Measurements from ENCODE around the gene ASCC1. TPM values are rescaled to one million over a fixed set of nuclear protein-coding genes. Genes with fewer than 3 reads are reported as not detected.

ASCC1 gene
- total and polyA plus RNA-seq, 2 donors (not counting 1 experiment from before 2014, with no cell fraction given) = 17.9 to 28.1 TPM

- Mint-ChIP-seq H3K4me1 (peaks cover 69% of the 10 kb centered on the region), H3K9me3 (ENCODE audit: insufficient read depth) (no peaks in the 10 kb centered on the region), H3K4me3 (peak overlapping the region; percentile 97), H3K27me3 (no peaks in the 10 kb centered on the region), H3K27ac (peak overlapping the region; percentile 93)
- TF ChIP-seq CTCF (IDR thresholded peaks at IDR 0.05) (no peak), EZH2 (IDR thresholded peaks at IDR 0.05; ENCODE audit: borderline replicate concordance, insufficient read depth, low read depth, low read length, poor library complexity, severe bottlenecking) (no peak)
- WGBS (ENCODE audit: insufficient coverage) = no CpG with 5 or more reads among the region's 1 CpG
- ATAC-seq (ENCODE audit: low read depth) (no peak), DNase-seq (no peak)
- H3K4me1 ChIP-seq (ENCODE audit: control insufficient read depth in 2 of 2, insufficient read depth in 2 of 2, low read length in 2 of 2) = peaks cover 25 to 55% of the 10 kb centered on the region in 2 donors
- peak overlapping the region; percentile 93 for H3K4me2 ChIP-seq (replicated peaks; ENCODE audit: low read depth, low read length, poor library complexity, severe bottlenecking)
- no peak overlapping the region for H3K9ac ChIP-seq (ENCODE audit: low read length)
- no peaks in the 10 kb centered on the region for H3K9me3 ChIP-seq (ENCODE audit: control extremely low read depth in 1 of 3, control insufficient read depth in 2 of 3, insufficient read depth in 1 of 3, low read length in 2 of 3)
- CTCF ChIA-PET = interaction anchor here (0.9 kb wide), 1 partner anchor 37 kb away, joined by 3 read pairs; no protein-coding TSS in a partner anchor
- H3K27me3 ChIP-seq (replicated peaks in 1 of 4; ENCODE audit: control extremely low read depth in 1 of 4, control insufficient read depth in 3 of 4, insufficient read depth in 4 of 4, low read length in 3 of 4) = no peaks in the 10 kb centered on the region
- no peak overlapping the region for H3K4me3 ChIP-seq (ENCODE audit: control extremely low read depth in 1 of 5, extremely low read depth in 1 of 5, insufficient read depth in 1 of 5, low read depth in 2 of 5, low read length in 4 of 5)
- peaks cover 0 to 30% of the 10 kb centered on the region in 2 experiments for H3K36me3 ChIP-seq (replicated peaks in 1 of 2; ENCODE audit: control extremely low read depth in 1 of 2, control insufficient read depth in 1 of 2, extremely low read depth in 1 of 2, insufficient read depth in 2 of 2, low read length in 1 of 2)
- no peak overlapping the region for H2AFZ ChIP-seq (ENCODE audit: insufficient read depth, low read depth, low read length, poor library complexity, severe bottlenecking)
- intact Hi-C loops (cut with micrococcal nuclease) = loop anchor here (5.0 kb wide), 4 partner anchors 41 to 251 kb away; no protein-coding TSS in a partner anchor
- peaks cover 81% of the 10 kb centered on the region for H3K79me2 ChIP-seq (ENCODE audit: control insufficient read depth, insufficient read depth, low read length)
- peak overlapping the region; percentile 92 to 94 for H3K27ac ChIP-seq (ENCODE audit: low read length in 2 of 2)
- POLR2A ChIA-PET = interaction anchor here (2.6 kb wide), 1 partner anchor 212 kb away, joined by 20 read pairs; no protein-coding TSS in a partner anchor
- peaks cover 5% of the 10 kb centered on the region for H4K20me1 ChIP-seq (ENCODE audit: control insufficient read depth, insufficient read depth, low read length, poor library complexity, severe bottlenecking)
Measured at GRCh38 chr10:72085864-72086465, 130.1 kb downstream of the ASCC1 start.

GRCh38 chr10:72085166-72085565, 130.9 kb downstream of the ASCC1 start:
- CTCF ChIA-PET = interaction anchor here (0.9 to 1.1 kb wide), 3 partner anchors 36 to 255 kb away, joined by 3 to 4 read pairs (median 3); no protein-coding TSS in a partner anchor

More at GRCh38 chr10:72085166-72085565, 130.9 kb downstream of the ASCC1 start:
- H4K20me1 ChIP-seq (ENCODE audit: control insufficient read depth, insufficient read depth, low read length, poor library complexity, severe bottlenecking) = peaks cover 5% of the 10 kb centered on the region
- peak overlapping the region; percentile 93 for H3K27ac Mint-ChIP-seq
- peaks cover 82% of the 10 kb centered on the region for H3K79me2 ChIP-seq (ENCODE audit: control insufficient read depth, insufficient read depth, low read length)
- no peak for DNase-seq
- H3K27me3 Mint-ChIP-seq = no peaks in the 10 kb centered on the region
- no peak overlapping the region for H3K4me3 ChIP-seq (ENCODE audit: control extremely low read depth in 1 of 5, extremely low read depth in 1 of 5, insufficient read depth in 1 of 5, low read depth in 2 of 5, low read length in 4 of 5)
- no peaks in the 10 kb centered on the region for H3K9me3 Mint-ChIP-seq (ENCODE audit: insufficient read depth)
- no peaks in the 10 kb centered on the region for H3K9me3 ChIP-seq (ENCODE audit: control extremely low read depth in 1 of 3, control insufficient read depth in 2 of 3, insufficient read depth in 1 of 3, low read length in 2 of 3)
- peak overlapping the region; percentile 23 for H3K4me3 Mint-ChIP-seq
- peak overlapping the region; percentile 93 for H3K4me2 ChIP-seq (replicated peaks; ENCODE audit: low read depth, low read length, poor library complexity, severe bottlenecking)
- H3K4me1 ChIP-seq (ENCODE audit: control insufficient read depth in 2 of 2, insufficient read depth in 2 of 2, low read length in 2 of 2) = peaks cover 33 to 63% of the 10 kb centered on the region in 2 donors
- H3K36me3 ChIP-seq (replicated peaks in 1 of 2; ENCODE audit: control extremely low read depth in 1 of 2, control insufficient read depth in 1 of 2, extremely low read depth in 1 of 2, insufficient read depth in 2 of 2, low read length in 1 of 2) = peaks cover 0 to 30% of the 10 kb centered on the region in 2 experiments
- no peak overlapping the region for H2AFZ ChIP-seq (ENCODE audit: insufficient read depth, low read depth, low read length, poor library complexity, severe bottlenecking)
- no peak for ATAC-seq (ENCODE audit: low read depth)
- TF ChIP-seq CTCF (IDR thresholded peaks at IDR 0.05) (no peak), EZH2 (IDR thresholded peaks at IDR 0.05; ENCODE audit: borderline replicate concordance, insufficient read depth, low read depth, low read length, poor library complexity, severe bottlenecking) (no peak)
- H3K27me3 ChIP-seq (replicated peaks in 1 of 4; ENCODE audit: control extremely low read depth in 1 of 4, control insufficient read depth in 3 of 4, insufficient read depth in 4 of 4, low read length in 3 of 4) = no peaks in the 10 kb centered on the region
- no peak overlapping the region for H3K9ac ChIP-seq (ENCODE audit: low read length)
- WGBS (ENCODE audit: insufficient coverage) = 100% methylated on average over 6 of the region's 6 CpGs
- peak overlapping the region in 1 of 2 donors; percentile 92 for H3K27ac ChIP-seq (ENCODE audit: low read length in 2 of 2)
- intact Hi-C loops (cut with micrococcal nuclease) = loop anchor here (5.0 kb wide), 4 partner anchors 42 to 252 kb away; no protein-coding TSS in a partner anchor
- POLR2A ChIA-PET = interaction anchor here (1.9 kb wide), 1 partner anchor 36 kb away, joined by 13 read pairs; no protein-coding TSS in a partner anchor
- peaks cover 77% of the 10 kb centered on the region for H3K4me1 Mint-ChIP-seq
